Activated T-cell treated with anti-CD3 and anti-CD28 coated beads for 1 hour (primary cell): ENCODE data around the gene FAF2.
"Not testable (repeated sequence)": the region's sequence is repeated elsewhere in the genome, so short reads cannot be mapped to it uniquely, and the experiment has no call there.

Experiments used
- DNase-seq: peaks from one replicate; pipeline ENCODE4 v3.0.0-alpha.2; 2020; ENCODE audit warnings: low read depth

The FAF2 gene

GRCh38 chr5:176416965-176417364 is 31.2 kb upstream of the FAF2 start:
- no peak for DNase-seq

- DNase-seq = no peak
Measured at GRCh38 chr5:176418251-176418650, 29.9 kb upstream of the FAF2 start.

GRCh38 chr5:176420086-176420485 is 28.1 kb upstream of the FAF2 start:
- DNase-seq = no peak

GRCh38 chr5:176420972-176421544 is 27.1 kb upstream of the FAF2 start:
- no peak for DNase-seq

GRCh38 chr5:176424181-176424580 is 24.0 kb upstream of the FAF2 start:
- DNase-seq = no peak

GRCh38 chr5:176425138-176425537 is 23.0 kb upstream of the FAF2 start:
- no peak for DNase-seq

- DNase-seq = no peak
Measured at GRCh38 chr5:176425791-176426190, 22.4 kb upstream of the FAF2 start.

GRCh38 chr5:176426876-176427275 is 21.3 kb upstream of the FAF2 start:
- no peak for DNase-seq

GRCh38 chr5:176427971-176428370 is 20.2 kb upstream of the FAF2 start:
- DNase-seq = no peak

- DNase-seq = no peak
Measured at GRCh38 chr5:176429972-176430371, 18.2 kb upstream of the FAF2 start.

GRCh38 chr5:176432707-176433106 is 15.5 kb upstream of the FAF2 start:
- no peak for DNase-seq

- no peak for DNase-seq
Measured at GRCh38 chr5:176436656-176437055, 11.5 kb upstream of the FAF2 start.

GRCh38 chr5:176438959-176439757 is 9.0 kb upstream of the FAF2 start:
- DNase-seq = no peak

GRCh38 chr5:176440927-176441706 is 7.1 kb upstream of the FAF2 start:
- DNase-seq = no peak

- no peak for DNase-seq
Measured at GRCh38 chr5:176441921-176442323, 6.3 kb upstream of the FAF2 start.

- DNase-seq = not testable (repeated sequence)
Measured at GRCh38 chr5:176442911-176443310, 5.3 kb upstream of the FAF2 start.

GRCh38 chr5:176444742-176445141 is 3.4 kb upstream of the FAF2 start:
- no peak for DNase-seq

- no peak for DNase-seq
Measured at GRCh38 chr5:176446028-176446665, 2.0 kb upstream of the FAF2 start.

- peak; percentile 2 for DNase-seq
Measured at GRCh38 chr5:176446884-176447590, 1.1 kb upstream of the FAF2 start.

- no peak for DNase-seq
Measured at GRCh38 chr5:176447591-176447977, 601 bp upstream of the FAF2 start.

- DNase-seq = no peak
Measured at GRCh38 chr5:176450077-176450476, 1.9 kb downstream of the FAF2 start.
